ENCODE data around the gene TNNC1.

Gene TNNC1

GRCh38 chr3:52494886-52495495 lies 41.1 kb upstream of the TNNC1 start, which contains the start of gene STAB1:
STAB1 (plus strand) TSS chr3:52495338; CDS start chr3:52495414, 76 bp downstream.
- TF ChIP-seq CTCF (IDR thresholded peaks at IDR 0.05; ENCODE audit: insufficient read depth, low read depth, low read length, missing control alignments) = no peak
- DNase-seq (ENCODE audit: low read depth) = no peak
- no peak within 1 kb of the TSS for H3K4me3 ChIP-seq (ENCODE audit: low read depth, low read length)

- no peak overlapping the region for H3K4me3 ChIP-seq (ENCODE audit: low read depth, low read length)
- DNase-seq (ENCODE audit: low read depth) = no peak
- TF ChIP-seq CTCF (IDR thresholded peaks at IDR 0.05; ENCODE audit: insufficient read depth, low read depth, low read length, missing control alignments) = no peak
Observed at GRCh38 chr3:52494445-52494844, 40.6 kb upstream of the TNNC1 start.

- no peak overlapping the region for H3K4me3 ChIP-seq (ENCODE audit: low read depth, low read length)
- no peak for DNase-seq (ENCODE audit: low read depth)
- TF ChIP-seq CTCF (IDR thresholded peaks at IDR 0.05; ENCODE audit: insufficient read depth, low read depth, low read length, missing control alignments) = no peak
Observed at GRCh38 chr3:52493232-52494017, 39.6 kb upstream of the TNNC1 start.

- DNase-seq (ENCODE audit: low read depth) = no peak
- no peak for TF ChIP-seq CTCF (IDR thresholded peaks at IDR 0.05; ENCODE audit: insufficient read depth, low read depth, low read length, missing control alignments)
- H3K4me3 ChIP-seq (ENCODE audit: low read depth, low read length) = no peak overlapping the region
Observed at GRCh38 chr3:52492059-52492458, 38.2 kb upstream of the TNNC1 start.

GRCh38 chr3:52490939-52491526 lies 37.2 kb upstream of the TNNC1 start:
- DNase-seq (ENCODE audit: low read depth) = no peak
- H3K4me3 ChIP-seq (ENCODE audit: low read depth, low read length) = no peak overlapping the region
- no peak for TF ChIP-seq CTCF (IDR thresholded peaks at IDR 0.05; ENCODE audit: insufficient read depth, low read depth, low read length, missing control alignments)

- H3K4me3 ChIP-seq (ENCODE audit: low read depth, low read length) = no peak overlapping the region
- TF ChIP-seq CTCF (IDR thresholded peaks at IDR 0.05; ENCODE audit: insufficient read depth, low read depth, low read length, missing control alignments) = no peak
- DNase-seq (ENCODE audit: low read depth) = no peak
Observed at GRCh38 chr3:52490035-52490938, 36.4 kb upstream of the TNNC1 start.
